Liver (tissue), 3 donors: Measurements from ENCODE around the gene CERS4.

ENCODE experiments used
- FOXA1 ChIP-seq: IDR thresholded peaks from 2 replicates; pipeline ENCODE4 v1.6.1; 2016; ENCODE audit warnings: antibody characterized with exemption
- GABPA ChIP-seq, 2 donors: IDR thresholded peaks in 1 of 2; conservative IDR thresholded peaks in 1 of 2; 2 replicates each; pipeline ENCODE4 v1.6.1; 2016; ENCODE audit warnings: antibody characterized with exemption in 2 of 2, mild to moderate bottlenecking in 1 of 2, moderate library complexity in 1 of 2
- HNF4G ChIP-seq: IDR thresholded peaks from 2 replicates; pipeline ENCODE4 v1.6.1; 2016; ENCODE audit warnings: antibody characterized with exemption
- NR2F2 ChIP-seq: IDR thresholded peaks from 2 replicates; pipeline ENCODE4 v1.6.1; 2016; ENCODE audit warnings: antibody characterized with exemption
- RAD21 ChIP-seq, 2 donors: IDR thresholded peaks; 2 replicates each; pipeline ENCODE4 v1.6.1; 2016; ENCODE audit warnings: antibody characterized with exemption in 2 of 2, mild to moderate bottlenecking in 2 of 2
- REST ChIP-seq: IDR thresholded peaks from 2 replicates; pipeline ENCODE4 v1.6.1; 2016; ENCODE audit warnings: antibody characterized with exemption, mild to moderate bottlenecking
- TAF1 ChIP-seq: conservative IDR thresholded peaks from 2 replicates; pipeline ENCODE4 v1.6.1; 2016; ENCODE audit warnings: antibody characterized with exemption, mild to moderate bottlenecking
- YY1 ChIP-seq: IDR thresholded peaks from 2 replicates; pipeline ENCODE4 v1.6.1; 2016; ENCODE audit warnings: antibody characterized with exemption, mild to moderate bottlenecking
- ZBTB33 ChIP-seq: IDR thresholded peaks from 2 replicates; pipeline ENCODE4 v1.6.1; 2016; ENCODE audit warnings: antibody characterized with exemption
- TF ChIP-seq, protein P1 (sequence below): fragments of 150-350 bp; IDR thresholded peaks from 2 replicates; pipeline ENCODE4 v1.5.1; 2017; ENCODE audit warnings: improper control_type of control experiment, low read depth, low read length; ENCODE audit not compliant: missing input control
- TF ChIP-seq, protein P2 (sequence below): IDR thresholded peaks from 2 replicates; pipeline ENCODE4 v1.6.1; 2016; ENCODE audit warnings: antibody characterized with exemption
- TF ChIP-seq, protein P3 (sequence below): IDR thresholded peaks from 2 replicates; pipeline ENCODE4 v1.6.1; 2016; ENCODE audit warnings: antibody characterized with exemption
- donor health status: healthy.
- donor health status: healthy.

DNA sequence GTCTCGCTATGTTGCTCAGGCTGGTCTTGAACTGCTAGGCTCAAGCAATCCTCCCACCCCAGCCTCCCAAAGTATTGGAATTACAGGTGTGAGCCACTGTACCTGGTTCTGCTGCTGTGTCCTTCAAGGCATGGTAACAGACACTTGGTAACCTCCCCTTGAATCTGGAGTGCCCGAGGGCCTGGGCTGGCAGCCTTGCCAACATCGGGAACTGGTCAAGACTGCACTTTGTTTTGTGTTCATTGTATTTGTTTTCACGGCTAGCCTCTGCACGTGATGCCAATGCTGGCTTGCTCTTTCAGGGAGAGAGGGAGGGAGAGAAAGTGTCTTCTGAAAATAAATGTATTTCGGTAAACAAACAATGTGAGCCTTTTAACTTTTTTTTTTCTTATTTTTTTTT, 12.0 kb downstream of the CERS4 start:
- TF ChIP-seq, protein P1, sequence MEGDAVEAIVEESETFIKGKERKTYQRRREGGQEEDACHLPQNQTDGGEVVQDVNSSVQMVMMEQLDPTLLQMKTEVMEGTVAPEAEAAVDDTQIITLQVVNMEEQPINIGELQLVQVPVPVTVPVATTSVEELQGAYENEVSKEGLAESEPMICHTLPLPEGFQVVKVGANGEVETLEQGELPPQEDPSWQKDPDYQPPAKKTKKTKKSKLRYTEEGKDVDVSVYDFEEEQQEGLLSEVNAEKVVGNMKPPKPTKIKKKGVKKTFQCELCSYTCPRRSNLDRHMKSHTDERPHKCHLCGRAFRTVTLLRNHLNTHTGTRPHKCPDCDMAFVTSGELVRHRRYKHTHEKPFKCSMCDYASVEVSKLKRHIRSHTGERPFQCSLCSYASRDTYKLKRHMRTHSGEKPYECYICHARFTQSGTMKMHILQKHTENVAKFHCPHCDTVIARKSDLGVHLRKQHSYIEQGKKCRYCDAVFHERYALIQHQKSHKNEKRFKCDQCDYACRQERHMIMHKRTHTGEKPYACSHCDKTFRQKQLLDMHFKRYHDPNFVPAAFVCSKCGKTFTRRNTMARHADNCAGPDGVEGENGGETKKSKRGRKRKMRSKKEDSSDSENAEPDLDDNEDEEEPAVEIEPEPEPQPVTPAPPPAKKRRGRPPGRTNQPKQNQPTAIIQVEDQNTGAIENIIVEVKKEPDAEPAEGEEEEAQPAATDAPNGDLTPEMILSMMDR, result no peak
- TF ChIP-seq, protein P2, sequence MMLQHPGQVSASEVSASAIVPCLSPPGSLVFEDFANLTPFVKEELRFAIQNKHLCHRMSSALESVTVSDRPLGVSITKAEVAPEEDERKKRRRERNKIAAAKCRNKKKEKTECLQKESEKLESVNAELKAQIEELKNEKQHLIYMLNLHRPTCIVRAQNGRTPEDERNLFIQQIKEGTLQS, result no peak
- TF ChIP-seq GABPA (IDR thresholded peaks at IDR 0.05 in 1 of 2, conservative IDR thresholded peaks at IDR 0.05 in 1 of 2), result no peak
- TF ChIP-seq, protein P3, sequence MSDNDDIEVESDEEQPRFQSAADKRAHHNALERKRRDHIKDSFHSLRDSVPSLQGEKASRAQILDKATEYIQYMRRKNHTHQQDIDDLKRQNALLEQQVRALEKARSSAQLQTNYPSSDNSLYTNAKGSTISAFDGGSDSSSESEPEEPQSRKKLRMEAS, result no peak
- TF ChIP-seq RAD21 (IDR thresholded peaks at IDR 0.05), result no peak
- no peak for TF ChIP-seq TAF1
- TF ChIP-seq HNF4G, result no peak
- no peak for TF ChIP-seq REST
- no peak for TF ChIP-seq NR2F2
- TF ChIP-seq FOXA1, result no peak
- no peak for TF ChIP-seq ZBTB33
- no peak for TF ChIP-seq YY1
